NCI-H510A (cell line): ENCODE results near the gene WDR37.

Source experiments
- DNase-seq: peaks from one replicate; lab custom pipeline; 2025; lab: John Stamatoyannopoulos, UW

The WDR37 gene

DNA sequence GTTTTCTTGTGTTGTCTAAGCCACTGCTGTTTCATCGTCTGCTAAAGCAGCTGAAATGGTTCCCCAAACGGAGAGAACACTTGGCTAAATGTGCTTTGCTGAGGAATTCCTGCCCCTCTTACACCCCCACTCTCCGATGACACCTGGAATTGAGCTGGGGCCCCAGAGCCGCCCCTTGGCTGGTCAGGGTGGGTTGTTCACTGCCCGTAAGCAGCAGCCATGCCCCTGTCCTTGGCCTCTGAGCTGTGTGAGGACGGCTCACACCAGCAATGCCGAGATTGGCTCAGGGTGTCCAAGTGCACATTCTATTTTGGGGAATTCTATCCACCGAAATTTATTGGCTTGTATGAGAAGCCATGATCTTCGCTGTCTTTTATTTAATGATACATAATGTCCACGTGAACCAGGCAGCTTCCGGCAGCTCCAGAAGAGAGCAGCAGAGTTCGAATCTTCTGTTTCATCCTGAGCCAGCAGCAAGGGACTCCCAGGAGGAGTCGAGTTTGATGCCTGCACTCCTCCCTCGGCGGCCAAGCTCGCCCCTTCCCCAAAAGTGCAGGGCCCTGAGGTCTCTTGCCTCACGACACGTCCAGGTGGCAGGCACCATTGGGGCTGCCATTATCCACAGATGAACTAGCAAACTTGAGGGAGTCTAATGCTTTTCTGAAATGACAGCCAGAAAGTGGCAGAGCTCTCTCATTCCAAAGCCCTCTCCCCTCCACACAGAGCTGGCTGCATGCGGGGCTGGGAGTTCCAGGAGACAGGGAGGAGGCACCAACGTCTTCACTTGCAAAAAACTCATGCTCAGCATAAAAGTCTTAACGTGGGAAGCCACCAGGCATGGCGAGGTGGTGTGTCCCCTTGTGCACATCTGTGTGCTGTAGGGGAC, 114.0 kb downstream of the WDR37 start:
- no peak for DNase-seq

DNA sequence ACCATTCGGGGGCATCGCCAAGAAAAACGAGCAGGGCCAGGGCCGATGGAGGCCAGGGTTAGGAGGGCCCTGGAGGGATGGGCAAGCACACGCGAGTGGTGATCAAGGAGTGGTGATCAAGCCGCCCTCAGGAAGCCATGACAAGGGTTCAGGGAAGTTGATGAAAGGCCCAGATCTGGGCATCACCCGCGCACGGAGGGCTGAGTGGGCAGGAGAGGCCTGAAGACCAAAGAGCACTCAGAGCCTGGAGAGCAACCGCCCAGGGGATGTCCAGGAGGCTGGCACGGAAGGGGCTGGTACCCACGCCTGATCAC, 114.6 kb downstream of the WDR37 start:
- DNase-seq, result no peak

- DNase-seq, result no peak
Observed at GRCh38 chr10:1171182-1171581, 115.0 kb downstream of the WDR37 start.

DNA sequence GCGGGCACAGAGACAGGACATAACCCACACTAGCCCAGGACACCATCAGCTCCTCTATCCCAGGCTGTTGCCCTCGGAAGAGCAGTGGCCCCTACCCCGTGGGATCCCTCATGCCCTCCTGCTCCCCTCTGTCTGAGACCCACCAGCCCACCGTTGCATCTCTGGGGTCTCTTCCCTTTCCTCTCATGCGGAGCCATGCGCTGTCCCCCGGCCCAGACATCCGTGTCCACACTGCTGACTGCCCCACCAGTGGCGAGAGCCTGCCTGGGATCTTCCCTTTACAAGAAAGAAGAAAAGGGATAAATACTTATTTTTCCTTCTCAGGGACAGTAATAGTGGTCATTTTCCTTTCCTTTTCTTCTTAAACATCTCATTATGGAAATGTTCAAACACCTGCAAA, 115.4 kb downstream of the WDR37 start:
- DNase-seq, result no peak

DNA sequence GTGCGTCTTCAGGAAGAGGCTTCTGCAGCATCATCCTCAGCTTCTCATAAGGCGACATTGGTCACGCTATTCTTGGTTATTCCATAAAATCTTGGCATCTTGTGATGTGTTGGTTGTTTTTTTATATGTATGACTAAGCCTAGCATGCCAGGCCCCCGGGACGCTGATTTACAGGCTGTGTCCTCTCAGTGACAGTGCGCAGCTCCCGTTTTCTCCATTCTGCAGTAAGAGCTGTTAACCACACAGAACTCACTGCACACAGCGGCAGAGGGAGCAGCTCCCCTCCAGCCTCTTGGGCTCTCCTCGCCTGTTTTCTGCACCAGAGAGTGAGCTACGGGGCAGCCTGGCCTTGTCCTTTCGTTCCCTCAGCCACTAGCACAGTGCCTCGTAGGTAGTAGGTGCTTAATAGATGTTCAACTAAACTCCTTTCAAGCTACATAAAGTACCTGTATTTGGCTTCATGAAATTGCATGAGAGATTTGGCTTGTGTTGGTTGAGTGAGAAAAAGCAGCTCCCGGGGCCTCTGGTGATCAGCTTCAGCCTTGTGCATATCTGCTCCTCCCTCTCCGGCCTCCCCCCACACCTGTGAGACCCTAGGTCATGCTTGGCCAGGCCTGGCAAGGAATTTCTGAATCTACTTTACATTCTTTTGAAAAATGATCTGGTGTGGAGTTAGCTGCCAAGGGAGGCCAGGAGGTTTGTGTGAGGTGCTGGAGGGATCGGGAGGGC, 116.2 kb downstream of the WDR37 start:
- no peak for DNase-seq

DNA sequence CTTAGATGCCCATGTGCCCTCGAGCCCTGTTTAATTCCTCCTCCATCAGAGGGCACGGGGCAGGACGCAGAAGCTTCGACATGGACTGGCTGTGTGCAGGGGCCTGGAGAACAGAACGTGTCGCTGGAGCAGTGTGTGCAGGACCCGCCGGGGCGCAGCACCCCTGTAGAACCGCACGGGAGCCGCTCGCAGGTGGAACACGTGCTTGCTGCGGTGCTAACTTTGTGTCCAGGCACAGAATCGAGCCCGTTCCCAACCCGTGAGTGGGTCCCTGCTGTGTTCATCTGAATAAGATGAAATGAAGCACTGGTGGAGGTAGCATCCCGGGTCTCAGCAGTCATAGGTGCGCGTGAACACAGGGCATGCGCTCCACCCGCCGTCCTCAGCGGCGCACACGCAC, 116.9 kb downstream of the WDR37 start:
- DNase-seq, result no peak

DNA sequence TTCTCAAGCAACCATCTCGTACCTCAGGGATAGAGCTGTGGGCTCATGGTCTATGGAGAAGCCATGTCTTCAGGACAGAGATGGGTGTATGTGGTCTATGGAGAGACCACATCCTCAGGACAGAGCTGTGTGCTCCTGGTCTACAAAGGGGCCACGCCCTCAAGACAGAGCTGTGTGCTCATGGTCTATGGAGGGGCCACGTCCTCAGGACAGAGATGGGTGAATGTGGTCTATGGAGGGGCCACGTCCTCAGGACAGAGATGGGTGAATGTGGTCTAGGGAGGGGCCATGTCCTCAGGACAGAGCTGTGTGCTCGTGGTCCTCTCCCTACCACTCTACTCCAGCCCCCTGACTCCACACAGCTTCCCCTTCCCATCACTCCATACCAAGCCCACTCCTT, 117.8 kb downstream of the WDR37 start:
- no peak for DNase-seq

DNA sequence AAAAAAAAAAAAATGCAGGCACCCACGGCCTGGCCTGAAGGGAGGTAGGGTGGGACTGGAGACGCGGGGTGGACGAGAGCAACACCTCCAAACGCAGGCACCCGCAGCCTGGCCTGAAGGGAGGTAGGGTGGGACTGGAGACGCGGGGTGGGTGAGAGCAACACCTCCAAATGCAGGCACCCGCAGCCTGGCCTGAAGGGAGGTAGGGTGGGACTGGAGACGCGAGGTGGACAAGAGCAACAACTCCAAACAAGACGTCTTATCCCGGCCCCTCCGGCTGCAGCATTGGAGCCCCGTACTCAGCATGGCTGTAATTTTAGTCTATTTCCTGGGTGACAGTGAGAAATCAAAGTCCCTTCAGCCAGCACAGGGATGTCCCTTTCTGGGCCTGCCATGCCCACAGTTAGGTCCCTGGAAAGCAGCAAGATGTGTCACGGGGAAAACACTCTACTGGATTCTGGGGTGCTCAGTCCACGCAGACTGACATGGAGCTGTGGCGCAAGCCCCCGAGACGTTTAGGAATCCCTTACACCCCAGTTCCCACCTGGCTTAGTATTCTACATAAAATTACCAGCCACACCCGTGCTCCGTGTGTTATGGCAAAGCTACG, 119.9 kb downstream of the WDR37 start:
- no peak for DNase-seq

DNA sequence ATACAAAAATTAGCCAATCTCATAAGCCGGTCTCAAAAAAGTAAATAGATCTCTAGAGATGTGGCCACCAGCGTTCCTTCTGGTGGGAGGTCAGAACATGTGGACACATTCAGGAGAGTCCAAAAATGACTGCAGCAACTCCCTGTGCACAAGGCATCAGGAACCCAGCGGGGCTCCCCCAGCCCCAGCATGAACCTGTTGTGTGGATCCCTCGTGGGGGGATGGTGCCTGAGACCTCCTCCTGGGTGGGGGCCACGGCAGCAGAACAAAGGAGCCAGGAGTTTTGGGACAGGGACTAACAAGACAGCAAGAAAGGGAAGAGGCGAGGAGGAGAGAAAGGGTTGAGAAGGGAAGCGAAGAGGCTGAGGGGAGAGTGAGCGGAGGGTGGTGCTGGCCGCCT, 121.8 kb downstream of the WDR37 start:
- DNase-seq, result no peak

GRCh38 chr10:1178506-1178905, 122.3 kb downstream of the WDR37 start:
- no peak for DNase-seq

DNA sequence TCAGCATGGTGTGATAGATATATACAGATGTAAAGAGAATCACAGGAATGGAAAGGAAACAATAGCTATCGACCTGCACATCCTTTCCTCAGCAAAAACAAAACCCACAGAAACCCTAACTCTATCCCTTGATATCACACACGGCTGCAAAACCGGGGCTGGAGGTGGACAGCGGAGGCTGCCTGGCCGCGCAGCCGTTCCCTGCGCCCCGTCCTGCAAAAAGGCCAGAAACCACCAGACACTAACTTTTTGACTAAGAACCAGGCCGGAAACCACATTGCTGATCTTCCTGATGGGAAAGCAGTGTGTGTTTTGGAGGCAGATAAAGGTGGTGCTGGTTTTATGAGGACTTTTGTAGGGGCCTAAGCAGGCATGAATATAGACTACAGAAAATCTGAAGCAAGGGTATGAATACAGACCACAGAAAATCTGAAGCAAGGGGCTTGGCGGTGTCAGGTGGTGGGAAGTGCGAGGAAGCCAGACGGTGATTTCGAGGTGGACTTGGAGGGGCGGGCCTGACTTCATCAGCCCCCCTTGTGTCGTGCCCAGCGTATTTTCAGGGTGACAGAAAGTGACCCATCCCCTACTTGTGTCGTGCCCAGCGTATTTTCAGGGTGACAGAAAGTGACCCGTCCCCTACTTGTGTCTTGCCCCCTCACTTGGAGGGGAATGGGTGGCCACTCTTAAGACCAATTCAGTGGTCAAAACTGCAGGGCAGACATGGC, 123.3 kb downstream of the WDR37 start:
- DNase-seq, result no peak

GRCh38 chr10:1180071-1180730, 124.0 kb downstream of the WDR37 start:
- no peak for DNase-seq

GRCh38 chr10:1180836-1181235, 124.7 kb downstream of the WDR37 start:
- no peak for DNase-seq
